Common myeloid progenitor, CD34-positive (primary cell): ENCODE measurements around the gene SSR3.

Experiments
- CTCF ChIA-PET: fragments of 350-600 bp; sonication (Branson Sonifier 250); formaldehyde crosslinking; loops from one replicate; lab custom pipeline; 2021; ENCODE audit warnings: antibody characterized with exemption; lab: Charles Lee
- POLR2A ChIA-PET: fragments of 350-600 bp; sonication (Branson Sonifier 250); formaldehyde crosslinking; loops from one replicate; lab custom pipeline; 2021; ENCODE audit warnings: antibody characterized with exemption; lab: Charles Lee
- DNase-seq, 3 donors: peaks; one replicate each; pipeline versions ENCODE4 v3.0.0 to v3.0.0-alpha.2; 2013
- H3K27ac ChIP-seq, 2 experiments: 1 replicate in 1 of 2; 2 replicates in 1 of 2; pipeline ENCODE4 v1.7.0; 2013; ENCODE audit warnings: inconsistent platforms in 2 of 2, low read length in 2 of 2, mild to moderate bottlenecking in 2 of 2, low read depth in 1 of 2, moderate library complexity in 1 of 2; ENCODE audit not compliant: severe bottlenecking in 2 of 2, insufficient read depth in 1 of 2, poor library complexity in 1 of 2
- H3K27me3 ChIP-seq, 5 experiments: replicated peaks in 2 of 5; 1 replicate in 3 of 5; 2 replicates in 2 of 5; pipeline versions ENCODE4 v1.6.1 to v1.7.0; 2013; ENCODE audit warnings: low read length in 4 of 5, mild to moderate bottlenecking in 2 of 5, moderate library complexity in 2 of 5, inconsistent platforms in 1 of 5; ENCODE audit not compliant: insufficient read depth in 5 of 5, control insufficient read depth in 4 of 5
- H3K36me3 ChIP-seq, 4 experiments: 1 replicate in 2 of 4; 2 replicates in 2 of 4; pipeline versions ENCODE4 v1.6.1 to v1.7.0; 2013; ENCODE audit warnings: low read length in 3 of 4, control low read depth in 1 of 4, mild to moderate bottlenecking in 1 of 4; ENCODE audit not compliant: control insufficient read depth in 4 of 4, insufficient read depth in 4 of 4
- H3K4me1 ChIP-seq, 4 experiments: 1 replicate in 3 of 4; 2 replicates in 1 of 4; pipeline versions ENCODE4 v1.6.1 to v1.7.1; 2013; ENCODE audit warnings: low read length in 3 of 4, mild to moderate bottlenecking in 3 of 4, control low read depth in 1 of 4, inconsistent platforms in 1 of 4, moderate library complexity in 1 of 4; ENCODE audit not compliant: control insufficient read depth in 4 of 4, insufficient read depth in 4 of 4; ENCODE audit errors: control extremely low read depth in 1 of 4
- H3K4me3 ChIP-seq, 7 experiments: 1 replicate in 4 of 7; 2 replicates in 3 of 7; pipeline versions ENCODE4 v1.5.1 to v1.7.0; 2013; ENCODE audit warnings: mild to moderate bottlenecking in 7 of 7, low read length in 6 of 7, moderate library complexity in 6 of 7, inconsistent platforms in 2 of 7, low read depth in 2 of 7, control low read depth in 1 of 7; ENCODE audit not compliant: insufficient read depth in 4 of 7, control insufficient read depth in 1 of 7; ENCODE audit errors: extremely low read depth in 1 of 7
- H3K9me3 ChIP-seq, 5 experiments: 1 replicate in 4 of 5; 2 replicates in 1 of 5; pipeline versions ENCODE4 v1.6.1 to v1.7.1; 2013; ENCODE audit warnings: low read length in 4 of 5, mild to moderate bottlenecking in 2 of 5, inconsistent platforms in 1 of 5, low read depth in 1 of 5, moderate library complexity in 1 of 5; ENCODE audit not compliant: control insufficient read depth in 4 of 5, insufficient read depth in 2 of 5; ENCODE audit errors: control extremely low read depth in 1 of 5
- WGBS: methylation state at CpG from one replicate; pipeline ENCODE4 v1.1.5; 2013; ENCODE audit not compliant: insufficient coverage; 5-methylcytosine and 5-hydroxymethylcytosine counted together

Gene SSR3

GRCh38 chr3:156542101-156543042 lies 12.5 kb downstream of the SSR3 start:
- no peak for DNase-seq
- ChIA-PET CTCF (interaction anchor here (0.6 to 4.0 kb wide), 12 partner anchors 8 to 399 kb away, joined by 3 to 19 read pairs (median 3); partner anchors contain the start of gene SSR3), POLR2A (no interaction called here)
- Histone ChIP-seq H3K27ac (no peak overlapping the region), H3K4me3 (no peak overlapping the region), H3K27me3 (no peaks in the 10 kb centered on the region), H3K4me1 (no peaks in the 10 kb centered on the region), H3K36me3 (peaks cover 11 to 75% (median 38%) of the 10 kb centered on the region in 4 experiments), H3K9me3 (no peaks in the 10 kb centered on the region)
- WGBS, result 86% methylated on average over 3 of the region's 5 CpGs

GRCh38 chr3:156539802-156540201 lies 15.1 kb downstream of the SSR3 start:
- CTCF ChIA-PET, result interaction anchor here (1.3 to 1.4 kb wide), 2 partner anchors 31 to 388 kb away, joined by 3 to 4 read pairs; no protein-coding TSS in a partner anchor
- peaks cover 11 to 50% (median 25%) of the 10 kb centered on the region in 4 experiments for H3K36me3 ChIP-seq
- no peak for DNase-seq
- H3K9me3 ChIP-seq, result no peaks in the 10 kb centered on the region
- H3K4me1 ChIP-seq, result no peaks in the 10 kb centered on the region
- H3K27me3 ChIP-seq, result no peaks in the 10 kb centered on the region
- no CpG with 5 or more reads among the region's 1 CpG for WGBS
- H3K27ac ChIP-seq, result no peak overlapping the region
- POLR2A ChIA-PET, result no interaction called here
- no peak overlapping the region for H3K4me3 ChIP-seq

GRCh38 chr3:156539051-156539450 lies 15.9 kb downstream of the SSR3 start:
- no CpG with 5 or more reads among the region's 2 CpGs for WGBS
- peaks cover 10 to 44% (median 23%) of the 10 kb centered on the region in 4 experiments for H3K36me3 ChIP-seq
- POLR2A ChIA-PET, result no interaction called here

GRCh38 chr3:156536524-156537316 lies 18.2 kb downstream of the SSR3 start:
- POLR2A ChIA-PET, result no interaction called here
- CTCF ChIA-PET, result interaction anchor here (1.0 to 2.2 kb wide), 3 partner anchors 27 to 386 kb away, joined by 5 to 7 read pairs (median 7); partner anchors contain the start of gene TIPARP
- Histone ChIP-seq H3K36me3 (peaks cover 2 to 22% (median 9%) of the 10 kb centered on the region in 4 experiments), H3K4me3 (no peak overlapping the region), H3K4me1 (no peaks in the 10 kb centered on the region), H3K9me3 (no peaks in the 10 kb centered on the region), H3K27me3 (no peaks in the 10 kb centered on the region), H3K27ac (no peak overlapping the region)
- DNase-seq, result no peak
- 97% methylated on average over 2 of the region's 6 CpGs for WGBS

More at GRCh38 chr3:156539051-156539450, 15.9 kb downstream of the SSR3 start:
- no peaks in the 10 kb centered on the region for H3K27me3 ChIP-seq
- no peaks in the 10 kb centered on the region for H3K4me1 ChIP-seq
- no peak for DNase-seq
- no peak overlapping the region for H3K27ac ChIP-seq
- no peaks in the 10 kb centered on the region for H3K9me3 ChIP-seq
- no peak overlapping the region for H3K4me3 ChIP-seq
- CTCF ChIA-PET, result interaction anchor here (0.6 to 1.4 kb wide), 3 partner anchors 30 to 537 kb away, joined by 3 to 4 read pairs (median 3); no protein-coding TSS in a partner anchor

- ChIA-PET POLR2A (no interaction called here), CTCF (interaction anchor here (0.7 to 2.2 kb wide), 9 partner anchors 8 to 596 kb away, joined by 3 to 7 read pairs (median 4); partner anchors contain the start of gene TIPARP)
- Histone ChIP-seq H3K9me3 (no peaks in the 10 kb centered on the region), H3K4me1 (no peaks in the 10 kb centered on the region), H3K36me3 (peaks cover 0 to 14% (median 6%) of the 10 kb centered on the region in 4 experiments), H3K4me3 (no peak overlapping the region), H3K27ac (no peak overlapping the region), H3K27me3 (no peaks in the 10 kb centered on the region)
- WGBS, result 100% methylated on average over 1 of the region's 2 CpGs
- DNase-seq, result no peak
These were observed 19.1 kb downstream of the SSR3 start for GRCh38 chr3:156535798-156536197.

GRCh38 chr3:156535162-156535627 lies 19.7 kb downstream of the SSR3 start:
- WGBS, result 85% methylated on average over 3 of the region's 4 CpGs
- Histone ChIP-seq H3K9me3 (no peaks in the 10 kb centered on the region), H3K27ac (no peak overlapping the region), H3K27me3 (peaks cover 0 to 4% (median 0%) of the 10 kb centered on the region in 5 experiments), H3K4me3 (no peak overlapping the region), H3K4me1 (no peaks in the 10 kb centered on the region), H3K36me3 (peaks cover 0 to 12% (median 6%) of the 10 kb centered on the region in 4 experiments)
- ChIA-PET CTCF (interaction anchor here (0.7 to 4.8 kb wide), 9 partner anchors 8 to 596 kb away, joined by 3 to 17 read pairs (median 3); partner anchors contain the start of gene TIPARP), POLR2A (no interaction called here)
- peak in 2 of 3 donors; percentile 18 to 31 for DNase-seq
